ENCODE results near the gene MLC1. TPM values are rescaled to one million over a fixed set of nuclear protein-coding genes. Genes with fewer than 3 reads are reported as not detected.

MLC1 gene
- 1 to 10 TPM in 1 of 4 donors, under 1 TPM in 3; 0.66 to 1.6 (median 0.86) TPM for polyA plus RNA-seq (ENCODE audit: insufficient read length in 4 of 4)

- no peak for DNase-seq (ENCODE audit: low read depth in 4 of 4, low spot score in 3 of 4)
Observed at GRCh38 chr22:50085211-50085972, at the start of gene MLC1. Gene MLC1, minus strand, starts transcription at chr22:50085426. Its CDS starts 524 bp downstream, at chr22:50084902.

GRCh38 chr22:50134481-50134880 lies 49.3 kb upstream of the MLC1 start:
- DNase-seq (ENCODE audit: low read depth in 4 of 4, low spot score in 3 of 4), result no peak

DNA sequence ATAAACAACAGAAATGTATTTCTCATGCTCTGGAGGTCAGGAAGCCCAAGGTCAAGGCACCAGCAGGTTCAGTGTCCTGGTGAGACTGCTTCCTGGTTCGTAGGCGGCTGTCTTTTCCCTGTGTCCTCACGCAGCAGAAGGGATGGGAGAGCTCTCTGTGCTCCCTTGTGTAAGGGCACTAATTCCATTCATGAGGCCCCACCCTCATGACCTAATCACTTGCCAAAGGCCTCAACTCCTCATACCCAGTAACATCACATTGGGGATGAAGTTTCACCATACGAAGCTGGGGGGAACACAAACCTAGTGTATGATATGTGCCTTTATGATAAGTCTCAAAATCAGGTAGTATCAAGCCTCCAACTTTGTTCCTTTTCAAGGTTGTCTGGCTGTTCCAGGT lies 46.7 kb upstream of the MLC1 start:
- no peak for DNase-seq (ENCODE audit: low read depth in 4 of 4, low spot score in 3 of 4)

- no peak for DNase-seq (ENCODE audit: low read depth in 4 of 4, low spot score in 3 of 4)
Observed at GRCh38 chr22:50129121-50129736, 44.0 kb upstream of the MLC1 start.

- no peak for DNase-seq (ENCODE audit: low read depth in 4 of 4, low spot score in 3 of 4)
Observed at GRCh38 chr22:50125029-50125428, 39.8 kb upstream of the MLC1 start.

GRCh38 chr22:50123119-50123518 lies 37.9 kb upstream of the MLC1 start:
- DNase-seq (ENCODE audit: low read depth in 4 of 4, low spot score in 3 of 4), result no peak

DNA sequence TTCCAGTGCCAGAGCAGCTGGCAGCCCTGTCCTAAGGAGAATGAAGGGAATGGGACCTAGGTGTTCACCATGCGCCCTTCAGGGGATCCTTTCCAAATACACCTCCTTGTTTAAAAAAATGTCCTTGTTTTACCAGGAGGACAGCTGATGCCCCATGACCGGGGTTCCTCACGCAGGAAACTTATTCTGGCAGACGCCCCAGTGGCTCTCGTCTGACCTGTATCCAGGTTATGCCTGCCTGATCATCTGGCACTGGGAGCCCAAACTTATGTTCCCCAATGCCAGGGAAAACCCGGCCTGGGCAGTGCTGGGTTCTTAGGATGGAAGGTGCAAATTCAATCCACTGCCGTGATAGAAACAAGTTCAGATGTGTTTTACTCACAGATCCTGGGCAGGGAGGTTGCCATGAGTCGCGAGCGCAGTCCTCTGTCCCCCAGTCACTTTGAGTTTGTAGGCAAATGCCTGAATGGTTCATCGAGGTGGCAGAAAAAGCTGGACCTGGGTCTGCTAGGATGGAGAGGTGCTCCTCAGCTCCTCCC lies 36.0 kb upstream of the MLC1 start:
- DNase-seq (ENCODE audit: low read depth in 4 of 4, low spot score in 3 of 4), result no peak

- DNase-seq (ENCODE audit: low read depth in 4 of 4, low spot score in 3 of 4), result no peak
Observed at GRCh38 chr22:50119768-50120251, 34.6 kb upstream of the MLC1 start.

DNA sequence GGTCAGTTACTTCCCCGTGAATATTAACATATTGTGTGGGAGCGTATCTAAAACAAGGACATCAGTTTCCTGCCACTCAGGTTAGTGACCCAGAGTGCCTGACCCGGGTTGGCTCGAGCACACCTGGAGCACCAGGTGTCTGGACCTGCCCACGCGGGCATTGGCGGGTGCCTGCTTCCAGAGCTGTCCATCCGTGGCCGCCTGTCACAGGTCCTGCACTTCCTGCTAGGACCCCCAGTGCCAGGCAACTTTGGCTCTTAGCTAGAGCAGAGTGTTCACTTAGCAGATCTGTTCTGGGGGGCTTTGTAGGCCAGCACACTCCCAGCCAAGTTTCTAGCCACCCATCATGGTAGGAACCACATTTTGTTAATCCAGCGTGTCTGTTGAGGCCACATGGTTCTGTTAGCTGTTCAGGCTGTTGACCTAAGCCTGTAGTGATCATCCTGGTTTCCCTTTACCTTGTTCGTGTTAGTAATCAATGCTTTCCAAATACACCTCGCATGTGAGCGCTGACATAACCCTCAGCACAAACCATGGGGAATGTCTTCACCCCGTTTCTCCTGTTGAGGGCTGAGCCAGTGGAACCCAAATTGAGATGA lies 34.0 kb upstream of the MLC1 start:
- no peak for DNase-seq (ENCODE audit: low read depth in 4 of 4, low spot score in 3 of 4)

DNA sequence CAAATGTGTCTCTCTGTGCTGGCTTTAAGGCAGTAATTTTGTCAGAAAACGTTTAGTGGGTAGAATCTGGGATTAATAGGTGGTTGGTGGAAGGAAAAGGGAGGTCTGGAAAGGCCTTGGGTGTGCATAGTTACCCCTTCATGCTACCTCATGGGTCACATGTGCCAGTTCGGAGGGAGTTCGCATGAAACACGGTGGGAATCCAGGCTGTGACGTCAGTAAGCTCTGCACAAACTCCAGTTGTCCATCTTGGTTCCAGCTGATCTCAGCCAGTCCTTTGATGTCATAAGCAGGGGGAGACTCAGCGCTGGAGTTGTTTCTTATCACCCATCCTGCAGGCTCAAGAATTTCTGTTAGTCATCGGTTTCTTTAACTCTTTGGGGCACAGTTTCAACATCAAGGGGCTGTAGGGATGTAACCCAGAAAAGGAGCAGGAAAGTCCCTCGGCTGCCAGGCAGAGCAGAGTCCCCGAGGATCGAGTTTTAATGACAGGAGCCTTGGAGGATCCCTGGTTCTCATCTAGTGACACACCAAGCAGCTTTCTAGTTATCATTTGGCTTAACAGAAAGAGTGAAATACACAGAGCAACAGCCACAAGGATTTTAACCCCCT lies 33.4 kb upstream of the MLC1 start:
- no peak for DNase-seq (ENCODE audit: low read depth in 4 of 4, low spot score in 3 of 4)

DNA sequence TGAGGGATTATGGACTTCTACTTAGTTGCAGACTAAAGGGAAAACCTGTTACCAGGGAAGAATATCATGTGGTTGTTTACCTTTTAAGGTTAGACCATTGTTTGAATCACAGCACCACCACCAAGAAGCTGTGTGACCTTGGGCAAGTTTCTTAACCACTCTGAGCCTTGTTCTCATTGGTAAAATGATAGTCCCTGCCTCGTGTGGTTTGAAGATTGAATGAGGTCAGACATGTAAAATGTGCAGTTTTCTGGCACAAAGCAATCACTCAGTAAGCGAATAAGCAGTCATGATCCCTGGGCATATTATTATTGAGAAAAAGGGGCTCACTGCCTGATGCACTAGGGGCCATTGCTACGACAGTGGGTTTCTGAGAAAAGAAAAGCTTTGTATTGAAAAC lies 32.9 kb upstream of the MLC1 start:
- DNase-seq (ENCODE audit: low read depth in 4 of 4, low spot score in 3 of 4), result no peak

DNA sequence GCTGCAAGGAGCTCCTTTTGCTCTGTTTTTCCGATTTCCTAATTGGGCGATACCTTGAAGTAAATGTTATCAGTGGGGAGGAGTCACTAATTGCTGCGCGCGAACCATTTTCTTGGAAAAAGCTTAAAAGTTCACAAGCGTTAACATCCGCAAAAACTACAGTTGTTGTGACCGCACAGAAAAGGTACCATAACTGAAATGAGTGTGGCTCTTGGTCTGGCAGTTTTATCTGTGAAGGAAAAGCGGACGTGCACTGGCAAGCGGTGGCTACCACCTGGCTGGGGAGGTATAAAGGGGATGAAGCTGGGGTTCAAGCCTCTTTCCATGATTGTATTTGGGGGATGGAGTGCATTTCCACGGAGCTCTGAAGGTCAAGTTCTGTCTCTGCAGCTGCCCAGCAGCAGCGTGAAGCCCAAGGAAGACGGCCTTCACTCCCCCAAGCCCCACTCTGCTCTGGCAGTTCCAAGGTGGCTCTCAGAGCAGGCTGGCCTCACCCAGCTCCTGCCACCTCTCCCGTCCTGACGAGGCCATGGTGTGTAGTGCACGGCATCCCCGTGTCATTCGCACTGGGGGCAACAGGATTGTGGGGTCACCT lies 32.0 kb upstream of the MLC1 start:
- no peak for DNase-seq (ENCODE audit: low read depth in 4 of 4, low spot score in 3 of 4)

DNA sequence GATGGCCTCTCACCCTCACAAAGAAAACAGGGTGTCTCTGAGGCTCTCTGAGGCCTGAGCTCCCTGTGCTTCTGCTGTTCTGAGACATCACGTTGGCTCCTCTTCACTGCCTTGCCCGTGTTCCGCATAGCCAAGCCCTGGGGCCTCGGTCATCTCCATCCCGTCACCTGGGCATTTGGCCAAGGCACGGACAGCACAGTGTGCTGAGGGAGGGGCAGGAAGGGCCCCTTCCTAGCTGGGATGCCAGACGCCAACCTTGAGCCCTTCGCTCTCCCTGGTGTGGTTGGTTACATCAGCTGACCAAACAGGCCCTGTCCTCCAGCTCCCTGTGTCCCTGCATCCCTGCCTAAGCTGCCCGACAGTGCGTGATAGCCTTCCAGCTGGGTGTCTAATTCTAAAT lies 30.5 kb upstream of the MLC1 start:
- no peak for DNase-seq (ENCODE audit: low read depth in 4 of 4, low spot score in 3 of 4)

DNA sequence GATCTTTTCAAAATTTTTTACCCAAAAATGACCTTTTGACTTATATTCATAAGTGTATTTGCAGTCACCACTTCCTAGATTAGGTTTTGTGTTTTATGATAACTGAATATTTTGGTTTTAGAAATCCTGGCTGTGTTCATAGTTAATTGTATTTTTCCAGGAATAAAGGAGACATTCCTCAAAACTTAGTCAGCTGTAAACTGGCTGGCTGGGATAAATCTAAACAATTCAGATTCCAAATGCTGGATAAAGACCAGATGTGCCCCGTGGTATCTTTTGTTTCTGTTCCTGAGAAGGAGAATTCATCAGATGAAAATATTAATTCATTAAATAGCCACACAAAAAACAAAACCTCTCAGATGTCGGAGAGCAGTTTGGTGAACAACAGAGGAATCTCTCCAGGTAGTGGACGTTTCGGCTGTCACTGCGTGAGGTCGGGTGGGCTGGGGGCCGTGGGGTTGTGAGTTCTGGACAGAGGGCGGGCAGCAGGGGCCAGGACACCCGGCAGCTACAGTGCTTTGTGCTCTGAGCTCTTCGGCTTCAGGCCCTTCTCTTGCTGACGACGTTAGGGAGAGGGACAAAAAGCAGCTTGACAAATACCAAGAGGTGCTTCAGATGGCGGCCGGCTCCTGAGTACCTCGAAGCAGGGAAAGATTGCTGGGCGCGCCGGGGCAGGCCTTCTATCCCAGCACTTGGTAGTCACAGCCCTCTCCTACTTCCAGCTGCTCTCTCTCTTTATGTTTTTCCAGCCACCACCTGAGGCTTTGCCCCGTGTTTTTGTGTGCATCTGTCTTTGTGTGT lies 29.2 kb upstream of the MLC1 start:
- DNase-seq (ENCODE audit: low read depth in 4 of 4, low spot score in 3 of 4), result no peak

GRCh38 chr22:50112151-50113118 lies 27.2 kb upstream of the MLC1 start:
- no peak for DNase-seq (ENCODE audit: low read depth in 4 of 4, low spot score in 3 of 4)

DNA sequence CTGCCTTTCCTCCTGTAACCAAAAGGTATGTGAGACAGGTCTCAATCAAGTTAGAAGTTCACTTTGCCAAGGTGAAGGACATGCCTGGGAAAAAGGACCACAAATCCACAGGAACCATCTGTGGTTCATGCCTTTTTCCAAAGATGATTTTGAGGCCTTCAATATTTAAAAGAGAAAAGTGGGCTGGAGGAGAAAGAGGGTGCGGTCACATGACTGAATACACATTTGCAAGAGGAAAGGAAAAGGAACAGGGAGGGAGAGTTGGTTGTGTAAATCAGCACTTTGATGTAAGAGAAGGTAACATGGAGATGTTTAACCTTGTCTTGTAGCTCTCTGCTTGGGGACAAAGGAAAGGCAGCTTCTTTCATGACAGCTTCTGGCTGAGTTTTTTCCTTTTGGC lies 25.8 kb upstream of the MLC1 start:
- no peak for DNase-seq (ENCODE audit: low read depth in 4 of 4, low spot score in 3 of 4)

DNA sequence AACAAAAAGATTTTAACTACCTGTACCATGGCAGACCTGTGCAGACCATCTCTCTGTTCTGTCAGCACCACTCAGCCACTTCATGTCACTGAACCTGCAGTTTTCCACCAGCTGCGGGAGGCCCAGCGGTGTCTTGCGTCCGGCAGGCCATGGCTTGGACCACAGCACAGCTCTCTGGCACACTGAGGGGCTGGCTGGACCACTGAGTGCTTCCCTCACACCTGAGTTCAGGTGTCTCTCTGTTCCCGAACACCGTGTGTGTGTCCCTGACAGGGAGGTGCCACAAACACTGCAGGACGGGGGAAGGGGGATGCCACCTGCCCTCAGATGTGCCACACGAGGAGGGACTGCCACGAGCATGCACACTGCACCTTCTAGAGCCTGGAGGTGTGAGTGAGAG lies 22.3 kb upstream of the MLC1 start:
- no peak for DNase-seq (ENCODE audit: low read depth in 4 of 4, low spot score in 3 of 4)

DNA sequence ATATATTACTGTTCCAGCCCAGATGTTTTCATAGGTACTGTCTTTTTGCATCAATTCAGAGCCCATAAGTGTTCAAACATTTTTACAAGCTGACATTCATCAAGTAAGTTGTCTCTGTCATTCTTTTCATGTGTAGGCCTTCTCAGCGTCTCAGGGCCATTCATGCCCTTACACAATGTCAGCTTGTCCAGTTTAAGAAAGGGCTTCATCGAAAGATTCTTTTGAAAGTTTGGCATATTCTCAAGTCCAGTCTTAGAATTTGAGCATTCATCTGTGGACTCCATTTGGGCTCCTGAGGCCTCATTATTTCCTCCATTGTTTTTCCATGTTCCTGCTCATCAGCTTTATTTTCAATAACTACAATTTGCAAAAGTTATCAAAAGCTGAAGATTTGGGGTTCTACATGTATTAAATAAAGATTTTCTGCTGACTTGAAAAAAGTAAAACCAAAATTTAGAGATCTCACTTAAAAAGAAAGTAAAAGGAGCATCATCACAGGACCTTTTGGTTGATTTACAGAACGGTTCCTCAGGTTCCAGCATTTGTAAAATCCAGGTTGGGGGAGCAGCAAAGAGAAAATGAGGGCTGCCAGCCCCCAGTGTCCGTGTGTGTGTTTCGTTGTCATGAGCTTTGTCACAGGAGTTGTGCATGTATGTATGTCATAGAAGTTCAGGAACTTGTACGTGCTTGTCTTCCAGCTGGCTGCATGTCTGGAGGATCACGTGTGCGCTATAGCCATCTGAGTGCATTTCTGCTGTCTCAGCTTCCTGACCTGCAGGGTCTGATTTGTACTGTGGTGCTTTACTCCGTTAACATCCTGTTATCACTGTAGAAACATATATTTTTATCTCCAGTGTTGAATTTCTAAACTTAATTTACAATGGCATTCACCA lies 20.2 kb upstream of the MLC1 start:
- DNase-seq (ENCODE audit: low read depth in 4 of 4, low spot score in 3 of 4), result no peak

All from right renal pelvis (tissue), 4 donors.